ENCODE measurements around the gene SIN3A. TPM values are rescaled to one million over a fixed set of nuclear protein-coding genes. Genes with fewer than 3 reads are reported as not detected.

The SIN3A gene
- total and polyA plus RNA-seq, 2 donors (not counting 1 experiment from before 2014, with no cell fraction given), result 23.0 to 27.2 TPM

GRCh38 chr15:75360391-75360790 lies 91.1 kb downstream of the SIN3A start:
- no peak for TF ChIP-seq CTCF (conservative IDR thresholded peaks at IDR 0.05 in 1 of 2, IDR thresholded peaks at IDR 0.05 in 1 of 2; ENCODE audit: low read depth in 1 of 2, low read length in 2 of 2)
- no peak for TF ChIP-seq EZH2 (IDR thresholded peaks at IDR 0.05; ENCODE audit: low read length, missing control alignments)
- no peak for DNase-seq (ENCODE audit: low read depth in 2 of 2)
- Histone ChIP-seq H2AFZ (ENCODE audit: low read length) (no peak overlapping the region), H4K20me1 (ENCODE audit: control insufficient read depth, extremely low read depth, insufficient read depth, low read length) (no peaks in the 10 kb centered on the region), H3K9me3 (ENCODE audit: control insufficient read depth, insufficient read depth, low read depth, low read length) (no peaks in the 10 kb centered on the region), H3K4me3 (replicated peaks in 1 of 4; ENCODE audit: control extremely low read depth in 1 of 4, insufficient read depth in 1 of 4, low read depth in 3 of 4, low read length in 4 of 4) (no peak overlapping the region), H3K27me3 (ENCODE audit: control insufficient read depth, insufficient read depth, low read length) (no peaks in the 10 kb centered on the region), H3K4me2 (ENCODE audit: extremely low read depth, insufficient read depth, low read length) (no peak overlapping the region), H3K36me3 (ENCODE audit: control insufficient read depth, insufficient read depth, low read length) (peaks cover 33% of the 10 kb centered on the region), H3K27ac (ENCODE audit: insufficient read depth, low read length) (no peak overlapping the region), H3K9ac (ENCODE audit: insufficient read depth, low read length) (no peak overlapping the region), H3K4me1 (ENCODE audit: control insufficient read depth, extremely low read depth, insufficient read depth, low read length) (no peaks in the 10 kb centered on the region), H3K79me2 (ENCODE audit: control insufficient read depth, insufficient read depth, low read length) (no peaks in the 10 kb centered on the region)

- Histone ChIP-seq H4K20me1 (ENCODE audit: control insufficient read depth, extremely low read depth, insufficient read depth, low read length) (no peaks in the 10 kb centered on the region), H3K4me1 (ENCODE audit: control insufficient read depth, extremely low read depth, insufficient read depth, low read length) (no peaks in the 10 kb centered on the region), H3K36me3 (ENCODE audit: control insufficient read depth, insufficient read depth, low read length) (peaks cover 33% of the 10 kb centered on the region), H3K27ac (ENCODE audit: insufficient read depth, low read length) (no peak overlapping the region), H2AFZ (ENCODE audit: low read length) (no peak overlapping the region), H3K4me2 (ENCODE audit: extremely low read depth, insufficient read depth, low read length) (no peak overlapping the region), H3K9ac (ENCODE audit: insufficient read depth, low read length) (no peak overlapping the region), H3K27me3 (ENCODE audit: control insufficient read depth, insufficient read depth, low read length) (no peaks in the 10 kb centered on the region), H3K4me3 (replicated peaks in 1 of 4; ENCODE audit: control extremely low read depth in 1 of 4, insufficient read depth in 1 of 4, low read depth in 3 of 4, low read length in 4 of 4) (no peak overlapping the region), H3K79me2 (ENCODE audit: control insufficient read depth, insufficient read depth, low read length) (no peaks in the 10 kb centered on the region), H3K9me3 (ENCODE audit: control insufficient read depth, insufficient read depth, low read depth, low read length) (no peaks in the 10 kb centered on the region)
- DNase-seq (ENCODE audit: low read depth in 2 of 2), result no peak
- TF ChIP-seq CTCF (conservative IDR thresholded peaks at IDR 0.05 in 1 of 2, IDR thresholded peaks at IDR 0.05 in 1 of 2; ENCODE audit: low read depth in 1 of 2, low read length in 2 of 2), result no peak
These were observed 91.8 kb downstream of the SIN3A start for GRCh38 chr15:75359537-75360250.

- H4K20me1 ChIP-seq (ENCODE audit: control insufficient read depth, extremely low read depth, insufficient read depth, low read length), result no peaks in the 10 kb centered on the region
- no peak overlapping the region for H3K9ac ChIP-seq (ENCODE audit: insufficient read depth, low read length)
- no peaks in the 10 kb centered on the region for H3K79me2 ChIP-seq (ENCODE audit: control insufficient read depth, insufficient read depth, low read length)
- no peaks in the 10 kb centered on the region for H3K27me3 ChIP-seq (ENCODE audit: control insufficient read depth, insufficient read depth, low read length)
- H3K36me3 ChIP-seq (ENCODE audit: control insufficient read depth, insufficient read depth, low read length), result peaks cover 31% of the 10 kb centered on the region
- no peaks in the 10 kb centered on the region for H3K9me3 ChIP-seq (ENCODE audit: control insufficient read depth, insufficient read depth, low read depth, low read length)
- no peaks in the 10 kb centered on the region for H3K4me1 ChIP-seq (ENCODE audit: control insufficient read depth, extremely low read depth, insufficient read depth, low read length)
- no peak overlapping the region for H2AFZ ChIP-seq (ENCODE audit: low read length)
- no peak overlapping the region for H3K4me3 ChIP-seq (replicated peaks in 1 of 4; ENCODE audit: control extremely low read depth in 1 of 4, insufficient read depth in 1 of 4, low read depth in 3 of 4, low read length in 4 of 4)
- no peak for DNase-seq (ENCODE audit: low read depth in 2 of 2)
- TF ChIP-seq CTCF (conservative IDR thresholded peaks at IDR 0.05 in 1 of 2, IDR thresholded peaks at IDR 0.05 in 1 of 2; ENCODE audit: low read depth in 1 of 2, low read length in 2 of 2) (no peak), EZH2 (IDR thresholded peaks at IDR 0.05; ENCODE audit: low read length, missing control alignments) (no peak)
- H3K4me2 ChIP-seq (ENCODE audit: extremely low read depth, insufficient read depth, low read length), result no peak overlapping the region
- no peak overlapping the region for H3K27ac ChIP-seq (ENCODE audit: insufficient read depth, low read length)
These were observed 92.5 kb downstream of the SIN3A start for GRCh38 chr15:75358771-75359536.
